NCI-H510A (cell line): Measurements from ENCODE around the gene DLEU7.
A peak's percentile ranks its signal among the peaks of the same experiment; 100 is the strongest.

ENCODE experiments used
- DNase-seq: peaks from one replicate; lab custom pipeline; 2025; lab: John Stamatoyannopoulos, UW

DLEU7 gene

DNA sequence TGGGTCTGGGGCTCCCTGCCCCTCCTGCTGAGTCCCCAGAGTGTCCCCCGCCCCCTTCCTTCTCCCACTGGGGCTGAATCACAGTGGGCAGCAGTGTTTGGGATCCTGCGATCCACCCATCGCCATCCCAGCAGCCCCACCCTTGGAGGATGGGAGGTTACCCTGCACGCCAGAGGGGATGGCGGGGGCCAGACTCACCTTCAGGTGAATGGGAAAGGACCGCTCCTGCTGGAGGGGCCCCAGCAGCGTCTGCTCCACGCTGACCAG, 569 bp downstream of the DLEU7 start:
- DNase-seq, result no peak

DNA sequence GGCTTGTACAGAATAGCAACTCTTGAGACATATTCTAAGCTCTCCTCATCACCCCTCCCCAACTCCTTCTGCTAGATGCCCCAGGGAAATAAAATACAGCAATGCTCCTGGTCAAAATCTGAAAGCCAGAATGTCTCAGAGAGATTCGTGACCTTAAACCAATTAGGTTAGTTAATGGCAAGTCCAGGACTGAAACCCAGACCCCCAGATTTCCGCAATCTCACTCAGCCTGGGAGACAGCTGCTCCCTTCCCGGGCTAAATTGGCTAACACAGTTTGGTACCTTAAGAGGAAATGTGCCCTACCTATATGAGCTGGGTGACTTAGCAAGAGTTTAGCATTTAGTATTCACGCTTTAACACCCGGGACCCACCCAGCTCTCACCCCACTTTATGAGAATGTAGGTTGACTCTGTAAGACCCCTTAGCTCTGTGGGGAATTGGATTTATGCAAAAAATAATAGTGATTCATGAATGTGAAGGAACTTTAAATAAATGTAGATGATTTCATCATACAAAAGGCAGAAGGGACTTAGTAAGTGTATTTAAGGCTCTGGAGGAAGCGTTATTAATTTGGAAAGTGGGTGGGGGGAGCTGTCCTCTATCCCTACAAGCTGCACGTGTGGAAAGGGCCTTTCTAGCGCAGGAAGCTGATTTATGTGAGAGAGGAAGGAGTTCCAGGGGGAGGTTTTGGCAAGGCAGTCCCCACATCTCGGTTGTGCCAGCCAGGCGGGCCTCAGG, 1.1 kb downstream of the DLEU7 start:
- DNase-seq, result no peak

DNA sequence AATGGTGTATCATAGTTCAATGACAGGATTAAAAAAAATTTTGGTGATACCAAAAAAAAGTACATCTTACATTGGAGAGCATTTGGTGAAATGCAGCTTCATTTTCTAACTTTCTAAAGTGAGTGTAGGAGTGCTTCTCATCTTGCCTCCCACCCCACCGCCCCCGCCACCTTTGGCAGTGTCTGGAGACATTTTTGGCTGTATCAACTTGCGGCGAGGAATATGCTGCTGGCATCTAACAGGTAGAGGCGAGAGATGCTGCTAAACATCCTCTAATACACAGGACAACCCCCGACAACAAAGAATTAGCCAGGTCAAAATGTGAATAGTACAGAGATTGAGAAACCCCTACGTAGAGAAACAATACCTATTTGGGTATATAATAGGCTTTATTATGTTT, 1.7 kb downstream of the DLEU7 start:
- no peak for DNase-seq

GRCh38 chr13:50840284-50840683, 3.2 kb downstream of the DLEU7 start:
- no peak for DNase-seq

DNA sequence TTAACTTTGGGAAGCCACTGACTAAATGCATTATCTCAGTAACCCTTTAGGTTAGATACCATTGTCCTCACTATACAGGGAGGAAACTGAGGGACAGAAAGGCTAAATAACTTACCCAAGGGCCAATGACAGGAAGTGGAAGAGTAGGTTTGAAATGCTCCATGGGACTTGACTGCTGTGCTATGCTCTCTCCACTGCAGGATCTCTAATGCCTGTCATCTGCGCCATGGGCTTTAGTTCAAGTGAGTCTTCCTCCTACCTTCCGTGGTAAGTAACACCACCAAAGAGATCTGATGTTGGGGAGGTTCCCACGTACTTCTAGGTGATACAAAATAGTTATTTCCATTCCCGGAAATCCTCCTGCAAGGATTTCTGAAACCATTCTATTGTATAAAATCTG, 3.7 kb downstream of the DLEU7 start:
- no peak for DNase-seq

GRCh38 chr13:50838701-50839100, 4.8 kb downstream of the DLEU7 start:
- no peak for DNase-seq

GRCh38 chr13:50838031-50838430, 5.5 kb downstream of the DLEU7 start:
- no peak for DNase-seq

DNA sequence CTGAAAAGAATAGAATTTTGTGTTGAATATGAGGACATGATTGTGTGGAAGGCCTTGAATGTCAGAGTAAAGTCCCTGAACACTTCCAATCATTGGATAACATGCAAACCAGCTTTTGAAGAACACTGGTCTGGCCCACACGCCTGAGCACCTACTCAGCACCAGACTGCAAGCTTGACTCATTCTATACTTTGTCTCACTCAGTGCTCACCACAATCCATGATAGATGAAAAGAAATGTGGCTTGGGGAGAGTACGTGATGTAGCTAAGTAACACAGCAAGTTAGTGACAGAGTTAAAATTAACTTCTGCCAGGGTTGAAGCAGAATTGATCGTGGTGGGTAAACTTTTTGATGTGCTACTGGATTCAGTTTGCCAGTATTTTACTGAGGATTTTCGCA, 12.0 kb downstream of the DLEU7 start:
- no peak for DNase-seq

- DNase-seq, result no peak
Observed at GRCh38 chr13:50829896-50830295, 13.6 kb downstream of the DLEU7 start.

DNA sequence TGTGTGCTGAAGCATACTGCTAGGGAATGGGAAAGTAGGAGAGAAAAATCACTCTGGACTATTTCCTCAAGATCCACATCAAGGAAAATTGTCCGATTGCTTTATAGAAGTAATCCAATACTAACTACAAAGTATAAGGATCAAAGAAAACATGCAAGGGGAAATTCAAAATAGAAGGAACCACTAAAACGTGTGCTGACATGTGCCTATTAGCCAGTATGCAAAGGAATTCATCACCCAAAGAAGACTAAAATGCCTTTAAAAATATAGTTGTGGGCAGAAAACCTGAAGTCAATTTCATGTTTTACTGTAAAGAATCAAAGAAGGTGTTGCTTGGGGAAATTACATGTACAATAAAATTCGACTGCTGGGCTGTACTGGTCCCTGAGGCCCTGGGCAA, 14.3 kb downstream of the DLEU7 start:
- DNase-seq, result no peak

- no peak for DNase-seq
Observed at GRCh38 chr13:50826035-50826434, 17.5 kb downstream of the DLEU7 start.

DNA sequence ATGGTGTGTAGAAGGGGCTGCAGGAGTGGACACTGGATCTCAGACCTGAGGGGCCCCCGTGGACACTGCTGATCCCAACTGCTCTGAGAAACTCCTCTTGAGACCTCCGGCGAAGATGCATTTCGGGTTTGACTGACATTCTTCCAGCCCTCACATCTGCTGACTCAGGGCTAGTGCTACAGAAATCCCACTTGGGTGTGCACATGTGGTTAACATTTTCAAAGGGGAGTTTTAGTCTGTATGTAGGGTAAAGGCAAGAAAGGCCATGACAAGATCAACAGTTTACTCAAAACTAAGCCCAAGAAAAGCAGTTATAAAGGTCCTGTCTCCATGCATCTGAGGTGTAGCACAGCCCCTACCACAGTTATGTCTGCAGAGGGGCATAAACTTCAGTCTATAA, 31.2 kb downstream of the DLEU7 start:
- no peak for DNase-seq

DNA sequence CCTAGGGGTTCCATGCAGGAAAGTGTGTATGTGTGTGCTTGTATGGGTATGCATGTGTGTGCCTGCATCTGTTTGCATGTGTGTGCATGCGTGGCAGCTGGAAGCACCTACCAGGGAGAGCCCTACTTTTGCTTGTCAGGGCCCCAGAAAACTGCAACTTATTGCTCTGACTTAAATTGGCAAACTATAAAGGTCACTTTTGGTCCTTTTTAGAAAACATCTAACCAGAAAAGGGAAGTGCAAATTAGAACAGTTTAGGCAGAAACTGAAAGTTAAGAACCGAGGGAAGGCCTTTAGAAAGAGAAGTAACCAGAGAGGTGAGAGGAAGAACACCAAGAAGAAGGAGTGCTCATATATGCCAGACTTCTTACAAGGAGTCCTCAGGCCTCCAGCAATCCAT, 32.5 kb downstream of the DLEU7 start:
- DNase-seq, result no peak

GRCh38 chr13:50810468-50810867, 33.0 kb downstream of the DLEU7 start:
- DNase-seq, result no peak

GRCh38 chr13:50809133-50810090, 34.1 kb downstream of the DLEU7 start:
- peak; percentile 11 for DNase-seq

- no peak for DNase-seq
Observed at GRCh38 chr13:50805805-50806204, 37.7 kb downstream of the DLEU7 start.

GRCh38 chr13:50801087-50801931, 42.2 kb downstream of the DLEU7 start:
- peak; percentile 6 for DNase-seq

- no peak for DNase-seq
Observed at GRCh38 chr13:50800091-50800739, 43.3 kb downstream of the DLEU7 start.

DNA sequence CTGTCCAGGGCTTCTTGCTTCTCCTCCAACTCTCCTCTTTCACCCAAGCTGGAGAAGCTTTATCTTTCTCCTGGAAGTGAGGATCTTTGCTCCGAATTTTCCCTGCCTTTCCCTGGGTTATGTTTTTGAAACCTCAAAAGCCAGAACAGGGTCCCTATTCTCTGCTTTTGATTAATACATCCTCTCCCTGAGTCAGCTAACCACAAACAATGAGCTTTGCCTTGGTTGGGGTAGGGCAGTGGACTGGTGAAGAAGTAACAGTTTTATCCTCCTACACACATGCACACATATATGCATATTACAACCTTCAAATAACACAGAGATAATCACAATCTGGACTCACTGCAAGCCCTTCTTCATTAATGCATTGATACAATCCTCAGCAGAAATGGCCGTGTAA, 44.6 kb downstream of the DLEU7 start:
- DNase-seq, result no peak

- DNase-seq, result no peak
Observed at GRCh38 chr13:50797091-50797490, 46.4 kb downstream of the DLEU7 start.

GRCh38 chr13:50796463-50796862, 47.0 kb downstream of the DLEU7 start:
- no peak for DNase-seq

DNA sequence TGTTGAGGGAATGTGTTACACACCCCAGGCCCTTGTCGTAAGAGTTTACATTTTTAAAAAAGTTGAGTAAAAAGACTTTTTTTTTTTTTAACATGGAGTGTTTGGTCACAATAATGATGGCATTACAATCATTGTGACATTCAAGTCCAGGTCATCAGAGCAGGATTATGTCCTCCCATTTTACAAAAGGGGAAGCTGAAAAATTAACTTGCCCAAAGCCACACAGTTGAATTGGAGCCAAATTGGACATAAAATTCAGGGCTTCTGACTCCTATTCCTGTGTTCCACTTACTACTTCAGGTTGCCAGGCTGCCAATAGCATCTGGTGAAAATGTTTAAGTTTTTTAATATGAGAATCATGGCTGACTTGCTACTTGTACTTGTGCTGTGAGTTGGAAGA, 49.3 kb downstream of the DLEU7 start:
- DNase-seq, result no peak
